ENCODE data around the gene HSD11B1.

Gene HSD11B1

GRCh38 chr1:209705033-209705598 is 470 bp downstream of the HSD11B1 start:
- no peak for TF ChIP-seq Cebpa-rat (IDR thresholded peaks at IDR 0.05)
- Histone ChIP-seq H4K20me1 (no peaks in the 10 kb centered on the region), H3K9ac (no peak overlapping the region), H3K27me3 (no peaks in the 10 kb centered on the region), H3K4me2 (no peak overlapping the region), H3K4me3 (no peak overlapping the region), H3K4me1 (no peaks in the 10 kb centered on the region), H3K27ac (no peak overlapping the region), H3K9me3 (peaks cover 4% of the 10 kb centered on the region; the same call in 1 of the 2 replicates), H3K36me3 (no peaks in the 10 kb centered on the region)

GRCh38 chr1:209706622-209707021 is 2.0 kb downstream of the HSD11B1 start:
- Histone ChIP-seq H3K27me3 (no peaks in the 10 kb centered on the region), H3K27ac (no peak overlapping the region), H3K4me1 (no peaks in the 10 kb centered on the region), H3K4me2 (no peak overlapping the region), H3K4me3 (no peak overlapping the region), H3K9me3 (no peaks in the 10 kb centered on the region), H3K36me3 (no peaks in the 10 kb centered on the region), H4K20me1 (no peaks in the 10 kb centered on the region), H3K9ac (no peak overlapping the region)
- no peak for TF ChIP-seq Cebpa-rat (IDR thresholded peaks at IDR 0.05)

- Histone ChIP-seq H3K27me3 (no peaks in the 10 kb centered on the region), H3K36me3 (no peaks in the 10 kb centered on the region), H3K9me3 (no peaks in the 10 kb centered on the region), H3K4me2 (no peak overlapping the region), H3K27ac (no peak overlapping the region), H3K4me3 (no peak overlapping the region), H4K20me1 (no peaks in the 10 kb centered on the region), H3K9ac (no peak overlapping the region), H3K4me1 (no peaks in the 10 kb centered on the region)
- TF ChIP-seq Cebpa-rat (IDR thresholded peaks at IDR 0.05), result no peak
These were observed 2.7 kb downstream of the HSD11B1 start for GRCh38 chr1:209707308-209707707.

- Histone ChIP-seq H3K4me3 (no peak overlapping the region), H3K9me3 (no peaks in the 10 kb centered on the region), H3K4me2 (no peak overlapping the region), H3K9ac (no peak overlapping the region), H3K4me1 (no peaks in the 10 kb centered on the region), H3K36me3 (no peaks in the 10 kb centered on the region), H4K20me1 (no peaks in the 10 kb centered on the region), H3K27me3 (no peaks in the 10 kb centered on the region), H3K27ac (no peak overlapping the region)
- no peak for TF ChIP-seq Cebpa-rat (IDR thresholded peaks at IDR 0.05)
These were observed 3.7 kb downstream of the HSD11B1 start for GRCh38 chr1:209708297-209708696.

- Histone ChIP-seq H3K9me3 (no peaks in the 10 kb centered on the region), H3K27me3 (no peaks in the 10 kb centered on the region), H3K9ac (no peak overlapping the region), H3K4me2 (no peak overlapping the region), H4K20me1 (no peaks in the 10 kb centered on the region), H3K4me1 (no peaks in the 10 kb centered on the region), H3K4me3 (no peak overlapping the region), H3K36me3 (no peaks in the 10 kb centered on the region), H3K27ac (no peak overlapping the region)
- TF ChIP-seq Cebpa-rat (IDR thresholded peaks at IDR 0.05), result no peak
These were observed 5.4 kb downstream of the HSD11B1 start for GRCh38 chr1:209710093-209710492.

GRCh38 chr1:209710847-209711246 is 6.2 kb downstream of the HSD11B1 start:
- Histone ChIP-seq H3K36me3 (no peaks in the 10 kb centered on the region), H3K4me2 (no peak overlapping the region), H3K9me3 (no peaks in the 10 kb centered on the region), H3K4me3 (no peak overlapping the region), H3K27ac (no peak overlapping the region), H3K9ac (no peak overlapping the region), H3K4me1 (no peaks in the 10 kb centered on the region), H3K27me3 (no peaks in the 10 kb centered on the region), H4K20me1 (no peaks in the 10 kb centered on the region)
- no peak for TF ChIP-seq Cebpa-rat (IDR thresholded peaks at IDR 0.05)

GRCh38 chr1:209714338-209714737 is 9.7 kb downstream of the HSD11B1 start:
- Histone ChIP-seq H3K27me3 (no peaks in the 10 kb centered on the region), H3K4me1 (no peaks in the 10 kb centered on the region), H3K9ac (no peak overlapping the region), H3K4me2 (no peak overlapping the region), H3K9me3 (no peaks in the 10 kb centered on the region), H3K27ac (no peak overlapping the region), H3K4me3 (no peak overlapping the region), H3K36me3 (no peaks in the 10 kb centered on the region), H4K20me1 (no peaks in the 10 kb centered on the region)
- no peak for TF ChIP-seq Cebpa-rat (IDR thresholded peaks at IDR 0.05)

GRCh38 chr1:209715314-209715713 is 10.7 kb downstream of the HSD11B1 start:
- no peak overlapping the region for H3K4me2 ChIP-seq
- no peaks in the 10 kb centered on the region for H4K20me1 ChIP-seq
- H3K9ac ChIP-seq, result no peak overlapping the region
- H3K27me3 ChIP-seq, result no peaks in the 10 kb centered on the region
- no peaks in the 10 kb centered on the region for H3K4me1 ChIP-seq
- H3K4me3 ChIP-seq, result no peak overlapping the region
- no peak for TF ChIP-seq Cebpa-rat (IDR thresholded peaks at IDR 0.05)
- H3K27ac ChIP-seq, result no peak overlapping the region
- no peaks in the 10 kb centered on the region for H3K9me3 ChIP-seq
- no peaks in the 10 kb centered on the region for H3K36me3 ChIP-seq

- Histone ChIP-seq H3K4me3 (no peak overlapping the region), H3K9ac (no peak overlapping the region), H3K4me1 (no peaks in the 10 kb centered on the region), H4K20me1 (no peaks in the 10 kb centered on the region), H3K27me3 (no peaks in the 10 kb centered on the region), H3K9me3 (no peaks in the 10 kb centered on the region), H3K36me3 (no peaks in the 10 kb centered on the region), H3K4me2 (no peak overlapping the region), H3K27ac (no peak overlapping the region)
- TF ChIP-seq Cebpa-rat (IDR thresholded peaks at IDR 0.05), result no peak
These were observed 13.2 kb downstream of the HSD11B1 start for GRCh38 chr1:209717818-209718217.

- Histone ChIP-seq H3K4me1 (no peaks in the 10 kb centered on the region), H3K4me3 (no peak overlapping the region), H3K27ac (no peak overlapping the region), H3K4me2 (no peak overlapping the region), H3K27me3 (no peaks in the 10 kb centered on the region), H3K9ac (no peak overlapping the region), H3K36me3 (no peaks in the 10 kb centered on the region), H3K9me3 (no peaks in the 10 kb centered on the region), H4K20me1 (no peaks in the 10 kb centered on the region)
- no peak for TF ChIP-seq Cebpa-rat (IDR thresholded peaks at IDR 0.05)
These were observed 15.7 kb downstream of the HSD11B1 start for GRCh38 chr1:209720326-209720725.

GRCh38 chr1:209720826-209721225 is 16.2 kb downstream of the HSD11B1 start:
- TF ChIP-seq Cebpa-rat (IDR thresholded peaks at IDR 0.05), result no peak
- Histone ChIP-seq H3K27ac (no peak overlapping the region), H3K4me3 (no peak overlapping the region)

More at GRCh38 chr1:209720826-209721225, 16.2 kb downstream of the HSD11B1 start:
- Histone ChIP-seq H3K4me2 (no peak overlapping the region), H3K9me3 (no peaks in the 10 kb centered on the region), H4K20me1 (no peaks in the 10 kb centered on the region), H3K36me3 (no peaks in the 10 kb centered on the region), H3K9ac (no peak overlapping the region), H3K27me3 (no peaks in the 10 kb centered on the region), H3K4me1 (no peaks in the 10 kb centered on the region)

Measured in BLaER1 (cell line).